Neural cell (in vitro differentiated cells): ENCODE data around the gene DISP1.

Experiments used
- CTCF ChIP-seq: fragments of 450-650 bp; IDR thresholded peaks from 2 replicates; pipeline ENCODE4 v1.5.1; 2014; ENCODE audit warnings: antibody characterized with exemption, mild to moderate bottlenecking, moderate library complexity; ENCODE audit not compliant: poor library complexity, severe bottlenecking
- REST ChIP-seq: IDR thresholded peaks from 2 replicates; pipeline ENCODE4 v1.6.1; 2012; ENCODE audit warnings: borderline replicate concordance
- SMC3 ChIP-seq: fragments of 450-650 bp; conservative IDR thresholded peaks from 2 replicates; pipeline ENCODE4 v1.6.1; 2014; ENCODE audit warnings: antibody characterized with exemption, mild to moderate bottlenecking, moderate library complexity; ENCODE audit not compliant: poor library complexity

- TF ChIP-seq CTCF (no peak), REST (no peak), SMC3 (no peak)
Measured at GRCh38 chr1:222820171-222820712, 5.4 kb downstream of the DISP1 start.
